HFF-Myc (cell line): ENCODE results near the gene CAPN14.

ENCODE experiments used
- DNase-seq: peaks from one replicate; pipeline ENCODE4 v3.0.0-alpha.2; 2011; ENCODE audit warnings: low read depth; ENCODE audit errors: extremely low read depth
- H3K4me3 ChIP-seq: replicated peaks from 2 replicates; pipeline ENCODE4 v1.5.1; 2011; ENCODE audit warnings: low read depth, mild to moderate bottlenecking, control low read depth, low read length
- TF ChIP-seq, protein P1 (sequence below): IDR thresholded peaks from 2 replicates; pipeline ENCODE4 v1.5.1; 2012; ENCODE audit warnings: mild to moderate bottlenecking, low read depth, low read length, control low read depth; ENCODE audit errors: missing control alignments

Gene CAPN14

DNA sequence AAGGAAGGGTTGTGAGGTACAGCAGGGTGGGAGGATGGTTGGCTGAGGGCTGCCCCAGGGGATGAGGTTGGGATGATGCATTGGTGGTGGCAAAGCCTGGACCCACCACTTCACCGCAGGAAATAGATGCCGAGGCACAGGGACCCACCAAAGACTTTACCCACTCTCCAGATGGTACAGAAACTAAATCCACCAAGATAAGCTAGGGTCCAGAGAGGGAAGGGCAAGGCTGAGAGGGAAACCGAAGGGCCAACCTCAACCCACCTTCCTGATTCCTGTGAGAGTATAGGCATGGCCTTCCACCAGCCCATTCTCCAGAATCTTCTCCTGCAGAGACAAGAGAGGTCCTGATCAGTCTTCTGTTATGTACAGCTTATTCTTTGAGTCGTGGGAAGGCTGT, 18.1 kb downstream of the CAPN14 start:
- H3K4me3 ChIP-seq, result no peak overlapping the region
- TF ChIP-seq, protein P1, sequence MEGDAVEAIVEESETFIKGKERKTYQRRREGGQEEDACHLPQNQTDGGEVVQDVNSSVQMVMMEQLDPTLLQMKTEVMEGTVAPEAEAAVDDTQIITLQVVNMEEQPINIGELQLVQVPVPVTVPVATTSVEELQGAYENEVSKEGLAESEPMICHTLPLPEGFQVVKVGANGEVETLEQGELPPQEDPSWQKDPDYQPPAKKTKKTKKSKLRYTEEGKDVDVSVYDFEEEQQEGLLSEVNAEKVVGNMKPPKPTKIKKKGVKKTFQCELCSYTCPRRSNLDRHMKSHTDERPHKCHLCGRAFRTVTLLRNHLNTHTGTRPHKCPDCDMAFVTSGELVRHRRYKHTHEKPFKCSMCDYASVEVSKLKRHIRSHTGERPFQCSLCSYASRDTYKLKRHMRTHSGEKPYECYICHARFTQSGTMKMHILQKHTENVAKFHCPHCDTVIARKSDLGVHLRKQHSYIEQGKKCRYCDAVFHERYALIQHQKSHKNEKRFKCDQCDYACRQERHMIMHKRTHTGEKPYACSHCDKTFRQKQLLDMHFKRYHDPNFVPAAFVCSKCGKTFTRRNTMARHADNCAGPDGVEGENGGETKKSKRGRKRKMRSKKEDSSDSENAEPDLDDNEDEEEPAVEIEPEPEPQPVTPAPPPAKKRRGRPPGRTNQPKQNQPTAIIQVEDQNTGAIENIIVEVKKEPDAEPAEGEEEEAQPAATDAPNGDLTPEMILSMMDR, result no peak
- DNase-seq, result no peak

DNA sequence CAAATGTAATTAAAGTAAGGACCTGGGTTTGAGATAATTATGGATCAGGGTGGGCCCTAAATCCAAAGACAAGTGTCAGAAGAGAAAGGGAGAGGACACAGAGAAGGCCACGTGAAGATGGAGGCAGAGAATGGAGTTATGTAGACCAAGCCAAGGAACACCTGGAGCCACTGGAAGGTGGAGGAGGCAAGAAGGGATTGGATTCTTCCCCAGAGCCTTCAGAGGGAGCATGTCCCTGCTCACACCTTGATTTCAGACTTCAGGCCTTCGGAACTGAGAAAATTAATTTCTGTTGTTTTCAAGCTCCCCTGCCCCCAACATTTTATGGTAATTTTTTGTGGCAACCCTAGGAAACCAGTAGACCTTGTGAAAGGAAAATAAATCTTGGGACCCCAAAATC, 19.6 kb downstream of the CAPN14 start:
- DNase-seq, result no peak
- TF ChIP-seq, protein P1, result no peak
- no peak overlapping the region for H3K4me3 ChIP-seq

DNA sequence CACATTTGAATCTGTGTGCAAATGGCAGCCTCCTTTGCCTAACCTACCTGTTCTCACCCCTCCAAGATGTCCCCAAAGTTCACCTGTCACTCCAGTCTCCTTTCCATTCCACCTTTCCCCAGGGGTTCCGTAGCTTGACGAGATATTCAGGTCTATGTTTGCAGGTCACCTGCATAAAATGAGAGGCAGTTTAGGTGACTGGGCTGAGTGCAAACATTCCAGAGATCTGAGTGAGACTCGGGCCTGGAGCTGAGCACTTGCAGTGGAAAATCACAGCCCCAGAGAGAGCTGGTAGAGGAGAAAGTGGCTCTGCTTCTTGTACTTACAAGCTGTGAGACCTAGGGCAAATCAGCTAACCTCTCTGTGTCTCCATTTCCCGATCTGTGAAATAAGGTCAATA, 20.1 kb downstream of the CAPN14 start:
- H3K4me3 ChIP-seq, result no peak overlapping the region
- no peak for DNase-seq
- TF ChIP-seq, protein P1, result no peak

DNA sequence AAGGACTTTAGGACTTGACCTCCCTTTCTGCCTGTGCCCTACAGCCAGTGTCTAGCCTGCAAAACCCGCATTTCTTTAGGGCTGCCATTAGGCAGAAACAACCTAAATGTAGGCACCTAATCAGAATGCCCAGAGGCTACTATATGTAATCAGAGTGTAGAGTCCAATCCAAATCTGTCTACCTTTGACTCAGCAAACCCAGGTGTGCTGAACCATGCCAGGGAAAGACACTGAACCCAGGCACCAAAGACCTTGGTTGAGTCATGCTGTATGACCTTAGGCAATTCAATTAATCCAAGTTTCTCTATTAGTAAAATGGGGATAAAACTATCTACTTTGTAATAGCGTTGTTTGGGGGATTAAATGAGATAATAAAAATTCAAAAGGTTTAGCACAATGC, 20.7 kb downstream of the CAPN14 start:
- H3K4me3 ChIP-seq, result no peak overlapping the region
- no peak for DNase-seq
- TF ChIP-seq, protein P1, result no peak

DNA sequence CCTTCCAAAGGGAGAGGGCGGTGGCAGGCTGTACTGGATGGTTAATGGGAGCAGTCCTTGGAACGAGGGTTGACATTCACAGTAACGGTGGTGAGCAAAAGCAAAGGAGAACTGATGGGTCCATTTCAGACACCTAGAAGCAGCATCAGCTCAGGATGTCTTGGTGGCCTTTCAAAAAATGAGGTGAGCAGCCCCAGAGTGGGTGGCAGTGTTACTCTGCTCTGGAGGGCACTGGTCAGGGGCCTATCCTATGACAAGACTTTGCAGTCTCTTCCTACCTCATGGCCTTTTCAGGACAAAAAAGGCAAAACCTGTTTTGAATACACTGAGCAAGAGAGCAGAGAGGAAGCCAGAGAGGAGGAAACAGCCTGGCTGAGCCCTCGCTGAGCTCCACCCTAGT, 23.5 kb downstream of the CAPN14 start:
- no peak overlapping the region for H3K4me3 ChIP-seq
- TF ChIP-seq, protein P1, result no peak

DNA sequence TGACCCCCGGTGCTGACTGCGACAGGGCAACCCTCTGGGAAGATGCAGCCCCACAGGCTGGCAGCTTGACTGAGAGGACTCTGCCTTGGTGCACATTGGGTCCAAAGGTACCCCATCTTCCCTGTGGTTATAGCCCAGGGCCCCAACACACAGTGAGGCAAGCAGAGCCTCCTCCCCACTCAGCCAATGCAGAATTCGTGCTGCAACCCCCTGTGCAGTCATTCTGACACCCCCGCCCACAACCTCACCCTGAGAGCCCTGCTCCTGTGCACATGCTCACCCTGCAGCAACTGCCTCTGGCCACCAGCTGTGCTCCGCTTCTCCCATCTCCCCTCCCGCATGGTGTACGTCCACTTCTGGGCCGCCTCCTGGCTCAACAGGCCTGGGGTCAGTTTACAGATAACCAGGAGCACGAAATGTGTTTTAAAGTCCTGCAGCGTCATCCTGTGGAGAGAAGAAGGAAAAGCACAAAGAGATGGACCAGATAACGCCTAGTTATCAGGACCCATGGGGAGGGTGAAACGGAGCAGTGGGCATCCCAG, 24.4 kb downstream of the CAPN14 start:
- DNase-seq, result no peak
- TF ChIP-seq, protein P1, result no peak
- no peak overlapping the region for H3K4me3 ChIP-seq

More for the DNA sequence above, 23.5 kb downstream of the CAPN14 start:
- no peak for DNase-seq

DNA sequence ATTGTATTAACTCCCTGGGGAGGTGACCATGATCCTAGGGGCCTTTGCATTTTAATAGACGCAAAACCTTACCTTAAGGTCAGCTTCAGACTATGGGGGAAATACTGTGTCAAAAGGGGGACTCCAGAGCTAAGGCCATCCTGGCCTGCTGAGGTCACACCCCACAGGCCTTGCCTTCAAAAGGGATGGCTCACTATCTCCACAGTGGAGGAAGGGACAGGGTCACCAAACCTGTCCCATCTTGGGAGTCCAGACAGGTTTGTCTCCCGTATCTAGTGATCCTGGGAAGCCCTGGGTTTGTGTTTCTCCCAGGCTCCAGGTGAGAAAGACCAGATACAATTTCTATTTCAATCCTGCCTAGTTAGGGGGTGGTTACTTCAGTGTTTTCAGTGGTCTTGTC, 24.9 kb downstream of the CAPN14 start:
- DNase-seq, result no peak
- TF ChIP-seq, protein P1, result no peak
- H3K4me3 ChIP-seq, result no peak overlapping the region
